Epithelial cell of esophagus (primary cell): Measurements from ENCODE around the gene DAG1.

ENCODE experiments used
- DNase-seq: peaks from one replicate; pipeline ENCODE4 v3.0.0; 2010; ENCODE audit warnings: low read depth
- H3K4me3 ChIP-seq: 2 replicates; pipeline ENCODE4 v1.5.1; 2011; ENCODE audit warnings: mild to moderate bottlenecking, low read length, control low read depth
- CTCF ChIP-seq: IDR thresholded peaks from 2 replicates; pipeline ENCODE4 v1.5.1; 2011; ENCODE audit warnings: low read depth, mild to moderate bottlenecking, low read length, control low read depth, inconsistent platforms; ENCODE audit not compliant: insufficient read depth; ENCODE audit errors: missing control alignments

Gene DAG1

GRCh38 chr3:49500732-49501609 is 30.9 kb downstream of the DAG1 start:
- DNase-seq = peak; percentile 97
- TF ChIP-seq CTCF = no peak
- no peak overlapping the region for H3K4me3 ChIP-seq

GRCh38 chr3:49501842-49502241 is 31.8 kb downstream of the DAG1 start:
- TF ChIP-seq CTCF = no peak
- H3K4me3 ChIP-seq = no peak overlapping the region

GRCh38 chr3:49506906-49507305 is 36.8 kb downstream of the DAG1 start:
- H3K4me3 ChIP-seq = no peak overlapping the region
- TF ChIP-seq CTCF = no peak
- no peak for DNase-seq

More at GRCh38 chr3:49501842-49502241, 31.8 kb downstream of the DAG1 start:
- no peak for DNase-seq

- TF ChIP-seq CTCF = no peak
- no peak for DNase-seq
Observed at GRCh38 chr3:49509028-49509561, 39.0 kb downstream of the DAG1 start.

GRCh38 chr3:49511639-49512038 is 41.6 kb downstream of the DAG1 start:
- TF ChIP-seq CTCF = no peak
- DNase-seq = no peak
- no peak overlapping the region for H3K4me3 ChIP-seq

More at GRCh38 chr3:49509028-49509561, 39.0 kb downstream of the DAG1 start:
- no peak overlapping the region for H3K4me3 ChIP-seq

- DNase-seq = no peak
- H3K4me3 ChIP-seq = no peak overlapping the region
- no peak for TF ChIP-seq CTCF
Observed at GRCh38 chr3:49512781-49513355, 42.8 kb downstream of the DAG1 start.
